Tibial nerve (tissue), 3 donors: ENCODE results near the gene ZNF32.

Experiments
- CTCF ChIP-seq, 5 experiments: fragments of 200-600 bp in 3 of 5; fragments of 450-650 bp in 2 of 5; sonication (generic) in 3 of 5; IDR thresholded peaks; one replicate each; pipeline ENCODE4 v1.5.1; 2016 to 2019; ENCODE audit warnings: antibody characterized with exemption in 5 of 5, mild to moderate bottlenecking in 3 of 5, moderate library complexity in 2 of 5
- POLR2A ChIP-seq, 2 donors: fragments of 450-650 bp; IDR thresholded peaks; one replicate each; pipeline ENCODE4 v1.6.1; 2017; ENCODE audit warnings: antibody characterized with exemption in 2 of 2, mild to moderate bottlenecking in 2 of 2, moderate library complexity in 2 of 2

- TF ChIP-seq CTCF (IDR thresholded peaks at IDR 0.05) (no peak), POLR2A (IDR thresholded peaks at IDR 0.05) (no peak)
Observed at GRCh38 chr10:43607199-43607573, 41.5 kb downstream of the ZNF32 start.
